ENCODE results near the gene KDM8.
"Not testable (repeated sequence)": the region's sequence is repeated elsewhere in the genome, so short reads cannot be mapped to it uniquely, and the experiment has no call there.

The KDM8 gene

GRCh38 chr16:27241658-27242057 lies 38.3 kb downstream of the KDM8 start:
- no peak for DNase-seq (ENCODE audit: low read depth in 1 of 2, low spot score in 1 of 2)

- DNase-seq (ENCODE audit: low read depth in 1 of 2, low spot score in 1 of 2): no peak
These were observed 39.1 kb downstream of the KDM8 start for GRCh38 chr16:27242398-27242797.

GRCh38 chr16:27242868-27243590 lies 39.7 kb downstream of the KDM8 start:
- no peak for DNase-seq (ENCODE audit: low read depth in 1 of 2, low spot score in 1 of 2)

GRCh38 chr16:27243725-27244362 lies 40.5 kb downstream of the KDM8 start:
- no peak for DNase-seq (ENCODE audit: low read depth in 1 of 2, low spot score in 1 of 2)

- no peak for DNase-seq (ENCODE audit: low read depth in 1 of 2, low spot score in 1 of 2)
These were observed 41.0 kb downstream of the KDM8 start for GRCh38 chr16:27244363-27244755.

- DNase-seq (ENCODE audit: low read depth in 1 of 2, low spot score in 1 of 2): no peak
These were observed 42.2 kb downstream of the KDM8 start for GRCh38 chr16:27245276-27246172.

- DNase-seq (ENCODE audit: low read depth in 1 of 2, low spot score in 1 of 2): no peak
These were observed 43.1 kb downstream of the KDM8 start for GRCh38 chr16:27246439-27246838.

GRCh38 chr16:27247076-27247475 lies 43.8 kb downstream of the KDM8 start:
- not testable (repeated sequence) for DNase-seq (ENCODE audit: low read depth in 1 of 2, low spot score in 1 of 2)

- DNase-seq (ENCODE audit: low read depth in 1 of 2, low spot score in 1 of 2): no peak
These were observed 44.7 kb downstream of the KDM8 start for GRCh38 chr16:27248036-27248435.

GRCh38 chr16:27248886-27249285 lies 45.6 kb downstream of the KDM8 start:
- not testable (repeated sequence) for DNase-seq (ENCODE audit: low read depth in 1 of 2, low spot score in 1 of 2)

- no peak for DNase-seq (ENCODE audit: low read depth in 1 of 2, low spot score in 1 of 2)
These were observed 48.3 kb downstream of the KDM8 start for GRCh38 chr16:27251541-27252205.

- DNase-seq (ENCODE audit: low read depth in 1 of 2, low spot score in 1 of 2): no peak
These were observed 48.9 kb downstream of the KDM8 start for GRCh38 chr16:27252206-27252585.

- no peak for DNase-seq (ENCODE audit: low read depth in 1 of 2, low spot score in 1 of 2)
These were observed 50.2 kb downstream of the KDM8 start for GRCh38 chr16:27253526-27253930.

GRCh38 chr16:27254262-27254811 lies 51.0 kb downstream of the KDM8 start:
- no peak for DNase-seq (ENCODE audit: low read depth in 1 of 2, low spot score in 1 of 2)

- no peak for DNase-seq (ENCODE audit: low read depth in 1 of 2, low spot score in 1 of 2)
These were observed 53.5 kb downstream of the KDM8 start for GRCh38 chr16:27256861-27257260.

GRCh38 chr16:27257271-27257670 lies 53.9 kb downstream of the KDM8 start:
- DNase-seq (ENCODE audit: low read depth in 1 of 2, low spot score in 1 of 2): no peak

- no peak for DNase-seq (ENCODE audit: low read depth in 1 of 2, low spot score in 1 of 2)
These were observed 55.0 kb downstream of the KDM8 start for GRCh38 chr16:27258241-27258734.

GRCh38 chr16:27259710-27260109 lies 56.4 kb downstream of the KDM8 start:
- no peak for DNase-seq (ENCODE audit: low read depth in 1 of 2, low spot score in 1 of 2)

- DNase-seq (ENCODE audit: low read depth in 1 of 2, low spot score in 1 of 2): not testable (repeated sequence)
These were observed 59.6 kb downstream of the KDM8 start for GRCh38 chr16:27262904-27263423.

GRCh38 chr16:27264151-27264550 lies 60.8 kb downstream of the KDM8 start:
- no peak for DNase-seq (ENCODE audit: low read depth in 1 of 2, low spot score in 1 of 2)

- no peak for DNase-seq (ENCODE audit: low read depth in 1 of 2, low spot score in 1 of 2)
These were observed 62.7 kb downstream of the KDM8 start for GRCh38 chr16:27265982-27266381.
